PC-9 (cell line): ENCODE results near the gene GLB1L2. TPM values are rescaled to one million over a fixed set of nuclear protein-coding genes. Genes with fewer than 3 reads are reported as not detected.

Source experiments
- BruUV-seq: library from RNA; stranded (reverse); fragments of 400-500 nt; replicated peaks from 2 replicates; lab custom pipeline; 2021; lab: Mats Ljungman, UMichigan
- CTCF ChIA-PET: fragments of 300-600 bp; sonication (Branson Sonifier 250); formaldehyde crosslinking; loops from one replicate; lab custom pipeline; 2022; ENCODE audit warnings: antibody characterized with exemption; lab: Charles Lee
- POLR2A ChIA-PET: fragments of 300-600 bp; sonication (Branson Sonifier 250); formaldehyde crosslinking; loops from one replicate; lab custom pipeline; 2022; ENCODE audit warnings: antibody characterized with exemption; ENCODE audit not compliant: unreplicated experiment; lab: Charles Lee
- DNase-seq, 2 experiments: peaks; one replicate each; pipeline versions ENCODE4 v3.0.0 to v3.0.0-alpha.2; 2015 to 2022; ENCODE audit warnings: mixed read lengths in 1 of 2
- H2AFZ ChIP-seq: fragments of 200-600 bp; sonication (generic); 2 replicates; pipeline ENCODE4 v1.8.1; 2017; ENCODE audit warnings: antibody characterized with exemption
- H3F3A ChIP-seq: fragments of 200-600 bp; sonication (generic); 2 replicates; pipeline ENCODE4 v1.8.1; 2017; ENCODE audit warnings: antibody characterized with exemption, mild to moderate bottlenecking, low read depth; ENCODE audit not compliant: insufficient read depth
- H3K27ac ChIP-seq: fragments of 200-600 bp; sonication (generic); 2 replicates; pipeline ENCODE4 v1.6.1; 2016; ENCODE audit warnings: mixed run types
- H3K27me3 ChIP-seq: fragments of 200-600 bp; sonication (generic); 2 replicates; pipeline ENCODE4 v1.6.1; 2016; ENCODE audit warnings: low read depth, mixed run types; ENCODE audit not compliant: insufficient read depth
- H3K36me3 ChIP-seq: fragments of 200-600 bp; sonication (generic); 2 replicates; pipeline ENCODE4 v1.6.1; 2016; ENCODE audit warnings: low read depth, mixed run types
- H3K4me1 ChIP-seq: fragments of 200-600 bp; sonication (generic); replicated peaks from 2 replicates; pipeline ENCODE4 v1.6.1; 2016; ENCODE audit warnings: mixed run types; ENCODE audit not compliant: insufficient read depth
- H3K4me2 ChIP-seq: fragments of 200-600 bp; sonication (generic); 2 replicates; pipeline ENCODE4 v1.6.1; 2017; ENCODE audit warnings: mixed run types
- H3K4me3 ChIP-seq: fragments of 200-600 bp; sonication (generic); 2 replicates; pipeline ENCODE4 v1.6.1; 2016; ENCODE audit warnings: mixed run types
- H3K79me2 ChIP-seq: fragments of 200-600 bp; sonication (generic); 2 replicates; pipeline ENCODE4 v1.6.1; 2017; ENCODE audit warnings: low read depth, mixed run types
- H3K9me2 ChIP-seq: fragments of 200-600 bp; sonication (generic); 2 replicates; pipeline ENCODE4 v1.8.1; 2017; ENCODE audit warnings: mild to moderate bottlenecking; ENCODE audit not compliant: insufficient read depth
- H3K9me3 ChIP-seq: fragments of 200-600 bp; sonication (generic); 2 replicates; pipeline ENCODE4 v1.8.1; 2016; ENCODE audit warnings: low read depth; ENCODE audit not compliant: insufficient read depth
- H4K20me1 ChIP-seq: fragments of 200-600 bp; sonication (generic); 2 replicates; pipeline ENCODE4 v1.8.1; 2017; ENCODE audit not compliant: insufficient read depth
- CTCF ChIP-seq: fragments of 200-600 bp; sonication (generic); conservative IDR thresholded peaks from 2 replicates; pipeline ENCODE4 v1.6.1; 2017; ENCODE audit warnings: mixed run types, antibody characterized with exemption, mild to moderate bottlenecking, moderate library complexity
- EZH2 ChIP-seq: fragments of 200-600 bp; sonication (generic); IDR thresholded peaks from 2 replicates; pipeline ENCODE4 v1.8.0; 2017; ENCODE audit warnings: antibody characterized with exemption, low read depth
- intact Hi-C: fragments of 100-400 bp; cut with micrococcal nuclease; formaldehyde crosslinking; loops from one replicate; pipeline ENCODE4 v1.10.0; 2022; ENCODE audit not compliant: unreplicated experiment
- total RNA-seq: library from RNA; stranded (reverse); gene quantifications from 2 replicates; pipeline ENCODE4 v1.2.3, GENCODE V29; 2021

GLB1L2 gene
- total RNA-seq, 1 experiment from 2014 or later = 32.2 TPM

- H3K27me3 ChIP-seq = no peaks in the 10 kb centered on the region
- no peak for DNase-seq
- no peaks in the 10 kb centered on the region for H3K9me2 ChIP-seq
- no peak overlapping the region for H2AFZ ChIP-seq
- TF ChIP-seq EZH2 (no peak), CTCF (no peak)
- no peaks in the 10 kb centered on the region for H3K9me3 ChIP-seq
- H3F3A ChIP-seq = no peaks in the 10 kb centered on the region
- no peaks in the 10 kb centered on the region for H3K4me1 ChIP-seq
- POLR2A ChIA-PET = no interaction called here
- intact Hi-C loops = no loop called here
- BruUV-seq = no TSS peak
- H3K79me2 ChIP-seq = no peaks in the 10 kb centered on the region
- no peak overlapping the region for H3K27ac ChIP-seq
- H3K4me3 ChIP-seq = no peak overlapping the region
- CTCF ChIA-PET = no interaction called here
- H4K20me1 ChIP-seq = no peaks in the 10 kb centered on the region
- no peaks in the 10 kb centered on the region for H3K36me3 ChIP-seq
- H3K4me2 ChIP-seq = no peak overlapping the region
Measured at GRCh38 chr11:134293119-134294113, 38.4 kb upstream of the GLB1L2 start.

- Histone ChIP-seq H4K20me1 (no peaks in the 10 kb centered on the region), H3K27ac (no peak overlapping the region), H3K27me3 (no peaks in the 10 kb centered on the region), H3K79me2 (no peaks in the 10 kb centered on the region), H3K4me1 (no peaks in the 10 kb centered on the region), H3K9me2 (no peaks in the 10 kb centered on the region), H2AFZ (no peak overlapping the region), H3K4me3 (no peak overlapping the region), H3K4me2 (no peak overlapping the region), H3K36me3 (no peaks in the 10 kb centered on the region), H3K9me3 (no peaks in the 10 kb centered on the region), H3F3A (no peaks in the 10 kb centered on the region)
- BruUV-seq = no TSS peak
- no peak for DNase-seq
- no peak for TF ChIP-seq CTCF
- TF ChIP-seq EZH2 = no peak
- POLR2A ChIA-PET = no interaction called here
- CTCF ChIA-PET = no interaction called here
- intact Hi-C loops = no loop called here
Measured at GRCh38 chr11:134294664-134295063, 37.1 kb upstream of the GLB1L2 start.

GRCh38 chr11:134312223-134312622 lies 19.6 kb upstream of the GLB1L2 start:
- Histone ChIP-seq H3K79me2 (no peaks in the 10 kb centered on the region), H3K9me3 (peaks cover 3% of the 10 kb centered on the region; the same call in 1 of the 2 replicates), H3K27ac (no peak overlapping the region), H3K4me1 (no peaks in the 10 kb centered on the region), H3F3A (no peaks in the 10 kb centered on the region; the same call in 1 of the 2 replicates), H4K20me1 (no peaks in the 10 kb centered on the region), H3K36me3 (no peaks in the 10 kb centered on the region), H3K4me2 (no peak overlapping the region), H2AFZ (no peak overlapping the region), H3K4me3 (no peak overlapping the region), H3K9me2 (no peaks in the 10 kb centered on the region), H3K27me3 (peaks cover 41% of the 10 kb centered on the region)
- no peak for DNase-seq
- no TSS peak for BruUV-seq
- TF ChIP-seq CTCF (no peak), EZH2 (no peak)
- CTCF ChIA-PET = no interaction called here
- POLR2A ChIA-PET = no interaction called here
- intact Hi-C loops = no loop called here
